GM18517 (cell line): ENCODE results near the gene CBX8.

Experiments
- ATAC-seq: cut with Tn5 transposase; IDR thresholded peaks from one replicate; pipeline ENCODE4 v1.9.1; 2021; ENCODE audit warnings: mild to moderate bottlenecking, moderate library complexity; ENCODE audit not compliant: unreplicated experiment

CBX8 gene

DNA sequence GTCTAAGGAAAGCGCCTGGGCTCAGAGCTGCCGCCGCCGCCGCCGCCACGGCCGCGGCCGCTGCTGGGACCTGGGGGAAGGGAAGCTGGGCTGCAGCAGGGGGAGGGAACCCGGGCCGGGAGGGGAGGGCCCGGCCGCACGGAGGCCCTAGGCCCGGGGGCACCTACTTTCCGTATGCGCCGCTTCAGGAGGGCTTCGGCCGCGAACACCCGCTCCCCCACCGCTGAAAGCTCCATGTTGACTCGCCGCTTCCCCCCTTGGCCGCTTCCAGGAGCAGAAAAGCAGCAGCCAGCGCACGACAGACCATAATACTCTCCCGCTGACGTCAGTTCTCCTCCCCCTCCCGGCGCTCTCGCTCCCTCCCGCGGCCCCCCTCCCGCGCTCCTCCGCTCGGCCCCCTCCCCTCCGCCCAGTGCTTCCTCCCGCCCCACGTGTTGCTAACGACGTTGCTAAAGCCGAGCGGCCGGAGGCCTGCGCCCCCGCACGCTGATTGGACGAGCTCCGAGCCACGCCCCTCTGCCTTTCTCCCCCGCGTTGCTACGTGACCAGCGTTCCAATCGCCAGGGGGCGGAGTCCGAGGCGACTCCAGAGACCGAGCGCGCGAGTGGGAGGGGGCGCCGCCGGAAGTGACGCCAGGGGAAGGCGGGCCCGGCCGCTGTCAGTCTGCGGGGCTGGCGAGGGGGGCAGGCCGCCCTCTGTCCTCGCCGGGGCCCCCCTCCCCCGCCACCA lies at the start of gene CBX8:
Gene CBX8, minus strand, starts transcription at position 315 of the 729 bp plus-strand sequence. Its CDS starts 79 bp downstream, at position 236.
- peak; percentile 86 for ATAC-seq

DNA sequence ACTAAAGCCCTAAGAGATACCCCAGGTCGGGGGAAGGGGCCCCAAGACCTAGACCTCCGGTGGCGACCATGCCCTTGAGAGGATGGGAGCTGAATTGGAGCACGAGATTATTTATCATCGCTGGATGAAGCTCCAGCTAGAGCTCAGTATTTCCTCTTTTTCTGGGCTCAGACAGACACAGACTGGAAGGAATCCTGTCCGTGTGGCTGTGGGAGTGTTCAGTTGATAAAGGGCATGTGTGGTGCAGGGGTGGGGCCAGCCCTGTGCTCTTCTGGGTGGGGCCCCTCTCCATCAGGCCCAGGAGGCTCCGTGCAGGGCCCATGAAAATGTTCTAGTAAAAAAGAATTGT lies 48.7 kb upstream of the CBX8 start:
- ATAC-seq: no peak

DNA sequence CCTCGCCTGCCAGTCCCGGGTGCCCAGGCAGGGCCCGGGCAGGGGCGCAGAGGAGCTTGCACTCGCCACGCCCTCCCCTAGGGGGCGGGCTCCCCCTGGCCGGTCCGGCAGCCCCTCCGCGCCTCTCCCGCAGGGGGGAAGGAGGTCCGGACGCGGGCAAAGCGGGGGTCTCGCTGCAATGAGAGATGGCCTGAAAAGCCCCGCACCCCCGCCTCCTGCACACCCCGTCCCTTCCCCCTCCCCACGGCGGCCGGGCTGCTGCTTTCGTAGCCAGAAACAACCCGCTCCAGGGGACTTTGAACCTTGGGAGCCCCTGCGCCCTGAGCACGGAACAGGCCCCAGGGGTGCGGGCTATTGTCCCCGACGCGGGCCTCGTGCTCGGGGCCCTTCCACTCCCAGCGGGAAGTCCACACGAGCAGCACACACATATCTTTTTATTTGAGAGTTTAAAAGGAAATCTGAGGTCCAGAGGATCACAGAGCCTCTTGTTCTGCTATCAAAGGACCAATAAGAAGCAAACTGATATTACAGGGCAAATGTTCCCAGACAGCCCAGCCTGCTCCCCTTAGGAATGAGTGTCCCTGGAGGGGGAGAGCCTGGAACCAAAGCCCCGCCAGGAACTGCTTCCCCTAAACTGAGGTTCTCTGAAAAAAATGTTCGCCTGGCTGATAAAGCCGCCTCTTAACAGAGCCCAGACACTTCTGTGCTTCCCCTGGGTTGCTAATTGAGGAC lies 48.2 kb upstream of the CBX8 start:
- no peak for ATAC-seq

DNA sequence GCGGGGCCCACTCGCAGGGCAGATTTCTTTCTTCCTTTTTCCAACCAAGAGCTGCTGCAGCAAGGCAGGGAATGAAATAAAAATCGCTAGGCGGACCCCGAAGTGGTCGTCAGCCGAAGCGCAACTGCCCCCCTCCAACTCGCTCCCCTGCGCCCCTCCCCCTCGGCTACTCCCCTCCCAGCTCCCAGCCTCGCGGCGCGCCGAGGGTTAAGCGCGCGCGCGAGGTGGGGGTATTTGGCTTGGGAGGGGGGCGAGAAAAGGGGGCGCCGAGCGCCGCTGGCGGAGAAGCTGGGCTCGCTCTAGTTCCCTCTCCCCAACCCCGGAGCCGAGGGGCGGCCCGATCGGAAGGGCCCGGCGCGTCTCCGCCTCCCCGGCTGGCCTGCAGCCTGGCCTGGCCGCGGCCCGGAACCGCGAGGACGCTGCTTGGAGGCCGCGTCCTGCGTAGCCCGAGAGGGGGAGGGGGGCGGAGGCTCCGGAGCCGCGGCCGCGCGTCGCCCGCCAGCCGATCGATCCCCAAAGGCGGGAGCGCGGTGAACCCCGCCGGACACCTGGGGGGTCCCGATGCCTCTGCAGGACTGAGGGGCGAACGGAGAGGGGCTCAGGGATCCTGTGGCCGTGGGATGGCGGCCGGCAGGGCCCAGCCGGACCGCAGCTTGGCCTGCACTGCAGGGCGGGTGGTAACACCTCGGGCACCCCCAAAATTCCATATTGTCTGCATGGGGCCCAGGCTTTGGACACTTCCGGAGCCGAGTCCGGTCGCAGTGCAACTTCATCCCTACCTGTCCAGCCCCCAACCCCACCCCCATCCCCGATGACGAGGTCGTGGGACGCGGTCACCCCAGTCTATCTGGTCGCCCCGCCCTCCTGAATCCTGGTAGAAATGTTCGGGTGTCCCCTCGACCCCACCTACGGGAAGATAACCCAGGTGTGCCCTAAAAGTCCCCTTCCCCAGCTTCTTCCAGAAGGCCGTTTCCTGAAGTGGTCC lies 47.2 kb upstream of the CBX8 start:
- no peak for ATAC-seq

DNA sequence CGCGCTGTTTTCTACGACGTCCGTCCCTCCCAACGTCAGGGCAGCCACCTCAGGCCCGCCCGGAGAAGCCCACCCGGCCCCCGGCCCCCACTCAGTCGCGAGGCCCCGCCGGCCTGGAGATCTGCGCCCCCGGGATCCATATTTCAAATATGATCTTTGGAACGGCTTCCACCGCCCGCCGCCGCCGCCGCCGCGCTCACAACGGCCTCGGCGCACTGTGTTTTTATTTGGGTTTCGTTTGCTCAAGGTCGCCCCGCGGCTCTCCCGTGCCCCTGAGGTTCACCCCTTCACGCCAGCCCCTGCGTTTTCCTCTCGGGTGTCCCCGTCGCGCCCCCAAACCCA lies 46.6 kb upstream of the CBX8 start:
- ATAC-seq: no peak

DNA sequence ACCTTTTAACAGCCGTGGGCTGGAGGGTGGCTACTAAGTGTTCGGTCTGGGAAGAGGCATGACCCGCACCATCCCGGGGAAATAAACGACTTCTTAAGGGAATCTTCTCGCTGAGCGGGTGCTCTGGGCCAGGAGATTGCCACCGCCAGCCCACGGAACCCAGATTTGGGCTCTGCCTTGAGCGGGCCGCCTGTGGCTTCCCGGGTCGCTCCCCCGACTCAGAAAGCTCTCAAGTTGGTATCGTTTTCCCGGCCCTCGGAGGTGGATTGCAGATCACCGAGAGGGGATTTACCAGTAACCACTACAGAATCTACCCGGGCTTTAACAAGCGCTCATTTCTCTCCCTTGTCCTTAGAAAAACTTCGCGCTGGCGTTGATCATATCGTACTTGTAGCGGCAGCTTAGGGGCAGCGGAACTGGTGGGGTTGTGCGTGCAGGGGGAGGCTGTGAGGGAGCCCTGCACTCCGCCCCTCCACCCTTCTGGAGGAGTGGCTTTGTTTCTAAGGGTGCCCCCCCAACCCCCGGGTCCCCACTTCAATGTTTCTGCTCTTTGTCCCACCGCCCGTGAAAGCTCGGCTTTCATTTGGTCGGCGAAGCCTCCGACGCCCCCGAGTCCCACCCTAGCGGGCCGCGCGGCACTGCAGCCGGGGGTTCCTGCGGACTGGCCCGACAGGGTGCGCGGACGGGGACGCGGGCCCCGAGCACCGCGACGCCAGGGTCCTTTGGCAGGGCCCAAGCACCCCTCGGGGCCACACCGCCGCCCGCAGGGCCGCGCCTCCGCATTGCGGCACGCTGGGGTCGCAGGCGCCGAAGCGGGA lies 46.0 kb upstream of the CBX8 start:
- ATAC-seq: no peak

DNA sequence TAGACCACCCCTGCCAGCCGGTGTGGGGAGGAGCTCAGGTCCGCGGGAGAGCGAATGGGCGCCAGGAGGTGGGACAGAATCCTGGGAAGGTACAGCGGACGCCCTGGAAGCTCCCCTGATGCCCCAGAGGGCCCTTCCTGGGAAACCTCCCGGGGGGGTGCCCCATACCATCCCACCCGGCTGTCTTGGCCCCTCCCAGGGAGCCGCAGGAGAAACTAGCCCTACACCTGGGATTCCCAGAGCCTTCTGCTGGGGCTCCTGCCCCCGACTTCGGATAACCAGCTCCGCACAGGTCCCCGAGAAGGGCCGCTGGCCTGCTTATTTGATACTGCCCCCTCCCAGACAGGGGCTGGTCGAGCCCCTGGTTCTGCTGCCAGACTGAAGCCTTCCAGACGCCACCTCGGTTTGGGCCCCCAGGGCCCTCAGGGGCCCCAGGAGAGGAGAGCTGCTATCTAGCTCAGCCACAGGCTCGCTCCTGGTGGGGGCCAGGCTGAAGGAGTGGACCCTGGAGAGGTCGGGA lies 45.3 kb upstream of the CBX8 start:
- no peak for ATAC-seq

DNA sequence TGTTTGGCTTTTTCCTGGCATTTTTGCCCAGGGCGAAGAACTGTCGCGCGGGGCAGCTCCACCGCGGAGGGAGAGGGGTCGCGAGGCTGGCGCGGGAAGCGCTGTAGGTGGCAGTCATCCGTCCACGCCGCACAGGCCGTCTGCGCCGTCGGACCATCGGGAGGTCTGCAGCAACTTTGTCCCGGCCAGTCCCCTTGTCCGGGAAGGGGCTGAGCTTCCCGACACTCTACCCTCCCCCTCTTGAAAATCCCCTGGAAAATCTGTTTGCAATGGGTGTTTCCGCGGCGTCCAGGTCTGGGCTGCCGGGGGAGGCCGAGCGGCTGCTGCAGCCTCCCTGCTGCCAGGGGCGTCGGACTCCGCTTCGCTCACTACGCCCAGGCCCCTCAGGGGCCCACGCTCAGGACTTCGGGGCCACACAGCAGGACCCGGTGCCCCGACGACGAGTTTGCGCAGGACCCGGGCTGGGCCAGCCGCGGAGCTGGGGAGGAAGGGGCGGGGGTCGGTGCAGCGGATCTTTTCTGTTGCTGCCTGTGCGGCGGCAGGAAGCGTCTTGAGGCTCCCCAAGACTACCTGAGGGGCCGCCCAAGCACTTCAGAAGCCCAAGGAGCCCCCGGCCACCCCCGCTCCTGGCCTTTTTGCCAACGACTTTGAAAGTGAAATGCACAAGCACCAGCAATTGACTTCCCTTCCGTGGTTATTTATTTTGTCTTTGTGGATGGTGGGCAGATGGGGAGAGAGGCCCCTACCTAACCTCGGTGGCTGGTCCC lies 44.7 kb upstream of the CBX8 start:
- no peak for ATAC-seq

DNA sequence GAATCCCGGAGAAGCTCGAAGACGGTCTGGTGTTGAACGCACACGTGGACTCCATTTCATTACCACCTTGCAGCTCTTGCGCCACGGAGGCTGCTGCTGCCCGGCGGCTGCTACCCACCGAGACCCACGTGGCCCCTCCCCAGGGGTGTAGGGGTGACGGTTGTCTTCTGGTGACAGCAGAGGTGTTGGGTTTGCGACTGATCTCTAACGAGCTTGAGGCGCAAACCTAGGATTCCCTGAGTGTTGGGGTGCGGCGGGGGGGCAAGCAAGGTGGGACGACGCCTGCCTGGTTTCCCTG lies 44.1 kb upstream of the CBX8 start:
- ATAC-seq: no peak

DNA sequence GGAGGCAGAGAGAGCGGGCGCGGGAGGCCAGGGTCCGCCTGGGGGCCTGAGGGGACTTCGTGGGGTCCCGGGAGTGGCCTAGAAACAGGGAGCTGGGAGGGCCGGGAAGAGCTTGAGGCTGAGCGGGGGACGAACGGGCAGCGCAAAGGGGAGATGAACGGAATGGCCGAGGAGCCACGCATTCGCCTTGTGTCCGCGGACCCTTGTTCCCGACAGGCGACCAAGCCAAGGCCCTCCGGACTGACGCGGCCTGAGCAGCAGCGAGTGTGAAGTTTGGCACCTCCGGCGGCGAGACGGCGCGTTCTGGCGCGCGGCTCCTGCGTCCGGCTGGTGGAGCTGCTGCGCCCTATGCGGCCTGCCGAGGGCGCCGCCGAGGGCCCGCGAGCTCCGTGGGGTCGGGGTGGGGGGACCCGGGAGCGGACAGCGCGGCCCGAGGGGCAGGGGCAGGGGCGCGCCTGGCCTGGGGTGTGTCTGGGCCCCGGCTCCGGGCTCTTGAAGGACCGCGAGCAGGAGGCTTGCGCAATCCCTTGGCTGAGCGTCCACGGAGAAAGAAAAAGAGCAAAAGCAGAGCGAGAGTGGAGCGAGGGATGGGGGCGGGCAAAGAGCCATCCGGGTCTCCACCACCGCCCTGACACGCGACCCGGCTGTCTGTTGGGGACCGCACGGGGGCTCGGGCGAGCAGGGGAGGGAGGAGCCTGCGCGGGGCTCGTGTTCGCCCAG lies 43.6 kb upstream of the CBX8 start:
- ATAC-seq: no peak

DNA sequence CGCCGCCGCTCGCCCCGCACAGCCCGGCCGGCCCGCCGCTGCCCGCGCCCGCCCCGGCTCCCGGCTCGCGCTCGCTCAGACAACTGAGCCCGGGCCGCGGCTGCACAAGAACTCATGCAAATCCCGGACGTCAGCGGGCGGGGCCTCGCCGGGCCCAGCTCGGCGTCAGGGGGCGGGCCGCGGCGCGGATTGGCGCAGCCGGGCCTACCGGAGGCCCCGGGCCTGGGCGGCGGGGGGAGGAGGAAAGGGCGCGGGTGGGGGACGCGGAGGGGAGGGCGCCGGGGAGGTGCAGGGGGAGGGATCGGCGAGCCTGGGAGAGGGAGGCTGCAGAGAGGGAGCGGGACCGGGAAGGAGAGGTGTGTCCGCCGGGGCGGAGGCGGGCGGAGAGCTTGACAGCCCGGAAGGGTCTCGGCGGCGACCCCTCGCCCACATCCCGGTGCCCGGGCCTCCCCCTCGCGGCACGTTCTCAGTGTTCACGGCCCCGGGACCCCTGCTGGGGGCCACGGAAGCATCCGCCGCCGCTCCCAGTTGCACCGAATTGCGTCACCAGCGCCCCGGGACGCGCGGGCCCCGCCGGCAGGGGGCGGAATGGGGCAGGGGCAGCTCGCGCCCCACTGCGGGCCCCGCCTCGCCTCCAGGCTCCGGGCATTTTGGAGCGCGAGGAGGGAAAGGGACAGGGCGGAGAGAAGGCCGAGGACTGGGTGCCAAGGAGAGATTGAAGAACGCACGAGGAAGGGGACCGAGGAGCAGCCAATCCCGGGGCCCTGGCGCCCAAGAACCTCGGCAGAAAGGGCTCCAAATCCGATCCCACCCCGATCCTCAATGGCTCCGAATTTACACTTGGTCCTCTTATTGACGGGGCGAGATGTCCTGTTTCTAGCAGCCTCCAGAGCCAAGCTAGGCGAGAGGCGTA lies 42.7 kb upstream of the CBX8 start, which contains the start of gene CBX4:
Gene CBX4, minus strand, starts transcription at position 85 of the 913 bp plus-strand sequence. CDS start 189 bp downstream, outside the sequence.
- peak; percentile 40 for ATAC-seq

DNA sequence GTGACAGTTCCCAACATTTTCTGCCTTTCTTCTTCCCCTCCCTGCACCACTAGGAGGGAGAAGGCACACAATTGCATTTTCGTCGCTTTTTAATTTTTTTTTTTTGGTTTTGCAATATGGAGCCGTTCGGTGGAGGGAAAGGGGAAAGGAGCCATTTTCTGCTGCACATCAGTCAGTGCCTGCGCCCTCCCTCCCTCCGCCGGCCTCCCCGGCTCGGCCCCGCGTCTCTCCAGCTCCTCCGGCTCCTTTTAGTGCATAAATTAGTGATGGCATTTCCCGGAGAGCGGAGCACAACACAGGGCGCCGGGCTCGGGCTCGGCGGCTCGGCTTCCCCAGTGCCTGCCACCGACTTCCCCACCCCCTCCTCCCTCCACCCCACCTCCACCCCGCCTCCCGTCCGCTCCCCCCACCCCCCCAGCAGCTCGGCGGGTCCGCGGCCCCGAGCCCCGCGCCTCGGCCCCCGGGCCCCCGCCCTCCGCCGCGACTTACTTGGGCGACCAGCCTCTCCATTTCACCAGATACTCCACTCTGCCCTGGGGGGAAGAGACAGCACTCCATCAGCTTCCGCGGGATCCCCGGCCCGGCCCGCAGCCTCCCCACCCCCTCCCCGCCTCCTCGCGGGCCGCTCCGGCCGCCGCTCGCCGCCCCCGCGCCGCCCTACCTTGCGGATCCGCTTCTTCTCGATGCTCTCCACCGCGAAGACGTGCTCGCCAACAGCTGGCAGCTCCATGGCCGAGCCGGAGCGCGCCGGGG lies 41.8 kb upstream of the CBX8 start:
- peak; percentile 23 for ATAC-seq

DNA sequence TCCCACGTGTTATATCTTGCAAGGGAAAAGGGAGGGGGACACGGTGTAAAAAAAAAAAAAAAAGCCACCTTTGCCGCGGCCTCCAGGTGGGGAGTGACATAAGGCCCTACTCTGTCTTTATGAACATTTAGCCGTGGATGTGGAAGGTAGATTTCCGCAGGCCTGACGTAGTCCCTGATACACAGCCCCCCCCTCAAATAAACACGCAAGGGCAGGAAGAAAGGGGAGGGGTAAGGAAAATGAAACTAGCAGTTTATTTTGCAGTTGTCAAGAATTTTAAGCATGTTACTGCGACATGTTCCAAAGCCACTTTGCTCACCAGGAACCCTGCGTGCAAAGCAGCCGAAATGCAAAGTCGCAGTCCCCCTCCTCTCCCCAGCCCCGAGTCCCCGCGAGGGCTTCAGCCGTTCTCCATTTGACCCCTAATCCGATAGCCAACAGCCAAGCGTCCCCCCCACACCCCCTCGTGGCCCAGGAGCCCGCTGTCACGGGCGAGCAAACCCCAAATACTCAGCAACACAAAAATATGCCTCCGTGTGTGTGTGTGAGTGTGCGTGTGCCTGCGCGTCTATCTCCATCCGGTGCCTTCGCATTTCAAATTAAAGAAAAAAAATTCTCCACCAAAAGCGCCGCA lies 41.1 kb upstream of the CBX8 start:
- no peak for ATAC-seq

DNA sequence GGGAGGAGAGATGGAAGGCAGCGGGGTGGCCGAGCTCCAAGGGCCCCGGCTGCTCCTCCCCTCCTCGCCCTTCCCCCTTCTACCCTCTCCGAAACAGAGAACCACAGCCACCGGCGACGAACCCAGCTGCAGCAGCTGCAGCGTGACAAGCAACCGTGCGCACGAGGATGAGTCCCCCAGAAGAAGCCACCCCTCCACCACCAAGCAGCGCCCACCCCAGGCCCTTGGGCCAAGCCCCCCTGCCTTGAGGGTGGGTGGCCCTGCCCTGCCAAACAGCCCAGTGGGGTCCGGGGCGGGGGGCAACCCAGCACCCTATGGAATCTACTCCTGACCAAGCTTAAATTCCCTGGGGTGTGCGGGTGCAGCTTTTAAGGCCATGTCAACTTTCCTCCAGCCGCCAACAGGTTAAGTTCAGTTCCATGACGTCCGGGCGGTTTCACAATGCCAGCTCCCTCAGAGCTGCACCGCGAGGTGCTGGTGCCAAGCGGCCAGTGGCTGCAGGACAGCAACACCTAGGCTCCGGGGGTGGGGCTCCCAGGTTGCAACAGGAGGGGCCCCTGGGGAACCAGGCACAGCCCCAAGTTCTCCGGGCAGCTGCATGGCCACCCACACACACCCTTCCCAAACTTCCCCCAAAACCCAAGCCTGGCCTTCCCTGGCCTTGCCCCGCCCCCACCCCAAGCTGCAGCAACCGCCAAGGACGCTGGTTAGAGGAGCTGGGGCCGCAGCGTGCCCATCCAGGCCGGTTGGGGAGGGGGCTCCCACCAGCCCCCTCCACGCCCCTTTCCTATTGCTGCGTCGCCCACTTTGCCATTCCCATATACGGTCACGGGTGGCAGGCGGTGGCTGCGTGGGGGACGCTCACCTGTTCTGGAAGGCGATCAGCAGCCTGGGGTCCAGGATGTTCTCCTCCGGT lies 40.4 kb upstream of the CBX8 start:
- no peak for ATAC-seq

DNA sequence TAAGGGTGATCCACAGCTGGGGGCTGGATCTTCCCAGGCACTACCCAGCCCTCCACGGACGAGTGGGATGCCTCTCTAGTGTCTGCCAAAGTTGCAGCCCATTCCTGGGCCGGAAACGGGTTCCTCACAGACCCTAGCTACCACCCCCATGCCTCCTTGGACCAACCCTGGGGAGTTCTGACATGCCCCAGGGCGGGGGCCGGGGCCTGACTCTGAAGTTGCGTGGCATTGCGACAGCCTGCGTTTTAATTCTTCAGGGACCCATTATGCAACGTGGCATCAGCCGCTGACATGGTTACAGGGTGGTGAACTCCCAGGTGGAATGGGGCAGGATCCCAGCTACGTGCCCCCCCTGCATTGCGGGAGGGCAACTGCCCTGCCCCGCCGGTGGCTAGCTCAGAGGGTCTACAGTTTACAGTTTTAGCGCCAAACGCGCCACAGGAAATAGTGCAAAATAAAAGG lies 39.7 kb upstream of the CBX8 start:
- no peak for ATAC-seq
